A549 (cell line): ENCODE measurements around the gene IGSF9B. TPM values are rescaled to one million over a fixed set of nuclear protein-coding genes. Genes with fewer than 3 reads are reported as not detected.

Source experiments
- ATAC-seq, 2 experiments: fragments of 200-7000 bp in 1 of 2; fragments of >200 bp in 1 of 2; cut with Nextera tagmentation in 1 of 2; cut with Tn5 transposase in 1 of 2; 3 replicates each; pipeline versions ENCODE4 v1.8.0 to v1.9.1; 2018 to 2020; ENCODE audit warnings: mild to moderate bottlenecking in 1 of 2, moderate library complexity in 1 of 2
- CTCF ChIA-PET: fragments of 300-600 bp; sonication (Branson Sonifier 250); formaldehyde crosslinking; extraction: SDS; loops from one replicate; lab custom pipeline; 2021; ENCODE audit warnings: antibody characterized with exemption, inconsistent platforms; lab: Yijun Ruan, JAX
- POLR2A ChIA-PET: fragments of 350-600 bp; formaldehyde crosslinking; extraction: SDS; loops from one replicate; lab custom pipeline; 2021; ENCODE audit warnings: antibody characterized with exemption, inconsistent platforms; lab: Yijun Ruan, JAX
- DNase-seq, 2 experiments: peaks; one replicate each; pipeline versions ENCODE4 v3.0.0 to v3.0.0-alpha.2; 2011 to 2016; ENCODE audit warnings: low read depth in 1 of 2, low spot score in 1 of 2
- FAIRE-seq: peaks from 2 replicates; lab custom pipeline; 2011; peaks lifted over from hg19 to GRCh38; lab: Jason Lieb, UNC
- H3K27ac ChIP-seq, 2 experiments: fragments of >200 bp; sonication (Bioruptor Twin); formaldehyde crosslinking; 3 replicates each; pipeline ENCODE4 v1.5.1; 2016 to 2017
- H3K4me1 ChIP-seq: fragments of >200 bp; sonication (Bioruptor Twin); formaldehyde crosslinking; 3 replicates; pipeline ENCODE4 v1.6.1; 2016
- H3K4me2 ChIP-seq: fragments of >200 bp; sonication (Bioruptor Twin); formaldehyde crosslinking; 3 replicates; pipeline ENCODE4 v1.6.1; 2016
- H3K4me3 ChIP-seq: fragments of >200 bp; sonication (Bioruptor Twin); formaldehyde crosslinking; 3 replicates; pipeline ENCODE4 v1.5.1; 2016
- H3K9me3 ChIP-seq: fragments of >200 bp; sonication (Bioruptor Twin); formaldehyde crosslinking; 3 replicates; pipeline ENCODE4 v1.6.1; 2016
- EHMT2 ChIP-seq: fragments of 200-600 bp; sonication (generic); IDR thresholded peaks from 2 replicates; pipeline ENCODE4 v1.6.1; 2016; ENCODE audit warnings: antibody characterized with exemption, low read depth, mild to moderate bottlenecking, moderate library complexity
- FOSL2 ChIP-seq, 2 experiments: fragments of 450-650 bp in 1 of 2; fragments of >200 bp in 1 of 2; sonication (Bioruptor Twin) in 1 of 2; formaldehyde crosslinking; IDR thresholded peaks; 2 replicates each; pipeline versions ENCODE4 v1.5.0 to v1.6.1; 2016 to 2020; ENCODE audit warnings: mild to moderate bottlenecking in 1 of 2, moderate library complexity in 1 of 2
- GATA3 ChIP-seq: IDR thresholded peaks from 2 replicates; pipeline ENCODE4 v1.6.1; 2012; ENCODE audit warnings: borderline replicate concordance
- MAZ ChIP-seq: fragments of 150-350 bp; IDR thresholded peaks from 2 replicates; pipeline ENCODE4 v1.6.1; 2014; ENCODE audit warnings: antibody characterized with exemption, low read depth, low read length, borderline replicate concordance
- NPAS2 ChIP-seq: fragments of 250-450 bp; sonication (Bioruptor Pico); IDR thresholded peaks from 2 replicates; pipeline ENCODE4 v1.8.0; 2022; ENCODE audit warnings: mild to moderate bottlenecking, moderate library complexity, borderline replicate concordance
- PHF8 ChIP-seq: fragments of 200-600 bp; sonication (generic); IDR thresholded peaks from 2 replicates; pipeline ENCODE4 v1.6.1; 2016; ENCODE audit warnings: low read depth, mild to moderate bottlenecking, antibody characterized with exemption, moderate library complexity, borderline replicate concordance
- RAD21 ChIP-seq, 2 experiments: fragments of >200 bp in 1 of 2; sonication (Bioruptor Twin) in 1 of 2; formaldehyde crosslinking in 1 of 2; IDR thresholded peaks in 1 of 2; conservative IDR thresholded peaks in 1 of 2; 2 replicates in 1 of 2; 3 replicates in 1 of 2; pipeline ENCODE4 v1.6.1; 2012 to 2018; ENCODE audit warnings: inconsistent platforms in 1 of 2
- RNF2 ChIP-seq: fragments of 200-600 bp; sonication (generic); IDR thresholded peaks from 2 replicates; pipeline ENCODE4 v1.6.1; 2016; ENCODE audit warnings: low read depth, mild to moderate bottlenecking, antibody characterized with exemption, moderate library complexity, borderline replicate concordance
- SMC3 ChIP-seq: fragments of >200 bp; sonication (Bioruptor Twin); formaldehyde crosslinking; IDR thresholded peaks from 3 replicates; pipeline ENCODE4 v1.6.1; 2018; ENCODE audit warnings: inconsistent platforms
- ZSCAN20 ChIP-seq: fragments of 250-450 bp; sonication (Bioruptor Pico); IDR thresholded peaks from 2 replicates; pipeline ENCODE4 v1.8.0; 2022; ENCODE audit warnings: mild to moderate bottlenecking, moderate library complexity
- WGBS: methylation state at CpG from one replicate; pipeline ENCODE4 v1.1.6; 2017; ENCODE audit errors: missing lambda C conversion rate; 5-methylcytosine and 5-hydroxymethylcytosine counted together
- polyA plus RNA-seq, 4 experiments: library from polyadenylated mRNA; depleted of rRNA in 3 of 4; stranded (reverse); fragments of >200 nt; fragmentation: RNase III in 1 of 4; extraction: RNeasy Plus Mini Kit Qiagen cat#74134 plus additional on column Dnase treatment in 1 of 4; gene quantifications; 2 replicates in 3 of 4; 3 replicates in 1 of 4; pipeline ENCODE4 v1.2.3, GENCODE V29; 2011 to 2017
- TF ChIP-seq, protein P1 (sequence below): fragments of 200-600 bp; sonication (generic); IDR thresholded peaks from 2 replicates; pipeline ENCODE4 v1.6.1; 2016; ENCODE audit warnings: antibody characterized with exemption, mild to moderate bottlenecking, moderate library complexity
- TF ChIP-seq, protein P2 (sequence below): fragments of >200 bp; sonication (Bioruptor Twin); formaldehyde crosslinking; IDR thresholded peaks from 3 replicates; pipeline ENCODE4 v1.5.1; 2016
- TF ChIP-seq, protein P3 (sequence below): fragments of 450-650 bp; IDR thresholded peaks from 2 replicates; pipeline ENCODE4 v1.6.1; 2014; ENCODE audit warnings: antibody characterized with exemption

IGSF9B gene
- polyA plus RNA-seq, 2 of the 4 experiments (the other 2 are of a cell fraction) = 0.41 to 0.61 TPM

DNA sequence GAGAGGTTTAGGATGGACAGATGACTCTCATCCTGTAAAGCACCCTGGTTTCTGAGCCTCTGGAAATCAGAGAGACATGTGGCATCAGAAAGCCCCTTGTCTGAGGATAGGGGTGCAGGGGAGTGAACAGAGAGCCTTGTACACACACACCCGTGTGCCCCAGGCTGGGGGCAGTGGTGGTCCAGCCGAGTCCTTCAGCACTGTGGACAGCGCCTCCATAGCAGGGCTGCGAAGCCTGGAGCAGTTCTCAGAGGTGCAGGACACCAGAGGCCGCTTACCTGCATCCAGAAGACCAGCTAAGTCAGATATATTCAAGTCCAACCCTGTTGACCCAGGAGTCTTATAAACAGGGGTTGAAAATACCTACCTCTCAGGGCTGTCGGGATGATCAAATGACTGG is 11.5 kb upstream of the IGSF9B start:
- ChIA-PET CTCF (no interaction called here), POLR2A (no interaction called here)
- ATAC-seq = no peak
- WGBS = no CpG with 5 or more reads among the region's 6 CpGs
- no peaks in the 10 kb centered on the region for H3K9me3 ChIP-seq
- no peak for FAIRE-seq
- DNase-seq = no peak
- no peaks in the 10 kb centered on the region; the same call in 2 of the 3 replicates for H3K4me1 ChIP-seq
- H3K4me3 ChIP-seq = no peak overlapping the region
- no peak overlapping the region for H3K27ac ChIP-seq
- H3K4me2 ChIP-seq = no peak overlapping the region
- TF ChIP-seq EHMT2 = no peak
- TF ChIP-seq, protein P1, sequence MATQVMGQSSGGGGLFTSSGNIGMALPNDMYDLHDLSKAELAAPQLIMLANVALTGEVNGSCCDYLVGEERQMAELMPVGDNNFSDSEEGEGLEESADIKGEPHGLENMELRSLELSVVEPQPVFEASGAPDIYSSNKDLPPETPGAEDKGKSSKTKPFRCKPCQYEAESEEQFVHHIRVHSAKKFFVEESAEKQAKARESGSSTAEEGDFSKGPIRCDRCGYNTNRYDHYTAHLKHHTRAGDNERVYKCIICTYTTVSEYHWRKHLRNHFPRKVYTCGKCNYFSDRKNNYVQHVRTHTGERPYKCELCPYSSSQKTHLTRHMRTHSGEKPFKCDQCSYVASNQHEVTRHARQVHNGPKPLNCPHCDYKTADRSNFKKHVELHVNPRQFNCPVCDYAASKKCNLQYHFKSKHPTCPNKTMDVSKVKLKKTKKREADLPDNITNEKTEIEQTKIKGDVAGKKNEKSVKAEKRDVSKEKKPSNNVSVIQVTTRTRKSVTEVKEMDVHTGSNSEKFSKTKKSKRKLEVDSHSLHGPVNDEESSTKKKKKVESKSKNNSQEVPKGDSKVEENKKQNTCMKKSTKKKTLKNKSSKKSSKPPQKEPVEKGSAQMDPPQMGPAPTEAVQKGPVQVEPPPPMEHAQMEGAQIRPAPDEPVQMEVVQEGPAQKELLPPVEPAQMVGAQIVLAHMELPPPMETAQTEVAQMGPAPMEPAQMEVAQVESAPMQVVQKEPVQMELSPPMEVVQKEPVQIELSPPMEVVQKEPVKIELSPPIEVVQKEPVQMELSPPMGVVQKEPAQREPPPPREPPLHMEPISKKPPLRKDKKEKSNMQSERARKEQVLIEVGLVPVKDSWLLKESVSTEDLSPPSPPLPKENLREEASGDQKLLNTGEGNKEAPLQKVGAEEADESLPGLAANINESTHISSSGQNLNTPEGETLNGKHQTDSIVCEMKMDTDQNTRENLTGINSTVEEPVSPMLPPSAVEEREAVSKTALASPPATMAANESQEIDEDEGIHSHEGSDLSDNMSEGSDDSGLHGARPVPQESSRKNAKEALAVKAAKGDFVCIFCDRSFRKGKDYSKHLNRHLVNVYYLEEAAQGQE = peak; percentile 80

DNA sequence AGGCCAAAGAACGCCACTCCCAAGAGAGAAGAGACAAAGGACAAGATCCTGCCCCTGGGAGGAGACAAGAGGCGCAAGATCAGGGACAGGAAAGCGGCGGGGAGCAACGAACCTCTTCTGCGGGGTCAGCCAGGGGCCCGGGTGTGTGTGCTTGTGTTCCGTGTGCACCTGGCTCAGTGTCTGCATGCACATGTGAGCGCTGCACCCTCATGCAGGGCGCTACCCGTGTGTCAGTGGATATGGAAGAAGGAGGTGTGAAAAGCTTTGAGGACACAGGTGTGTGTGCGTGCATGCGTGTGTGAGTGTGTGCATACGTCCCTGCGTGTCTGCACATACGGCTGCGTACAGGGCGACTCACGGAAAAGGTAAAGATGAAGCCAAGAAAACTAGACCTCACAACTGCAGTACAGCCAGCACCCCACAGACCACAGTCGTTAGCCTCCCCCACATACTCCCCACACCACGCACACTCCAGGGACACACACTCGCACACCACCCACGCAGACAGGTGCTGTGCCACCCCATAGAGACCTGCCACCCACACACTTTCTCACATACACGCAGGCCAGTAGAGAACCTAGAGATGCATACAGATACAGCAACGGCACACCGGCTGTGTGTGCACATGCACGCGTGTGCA is 11.0 kb upstream of the IGSF9B start:
- no peaks in the 10 kb centered on the region; the same call in 2 of the 3 replicates for H3K4me1 ChIP-seq
- no peak for ATAC-seq
- no peak for FAIRE-seq
- no peak for TF ChIP-seq PHF8
- TF ChIP-seq, protein P2, sequence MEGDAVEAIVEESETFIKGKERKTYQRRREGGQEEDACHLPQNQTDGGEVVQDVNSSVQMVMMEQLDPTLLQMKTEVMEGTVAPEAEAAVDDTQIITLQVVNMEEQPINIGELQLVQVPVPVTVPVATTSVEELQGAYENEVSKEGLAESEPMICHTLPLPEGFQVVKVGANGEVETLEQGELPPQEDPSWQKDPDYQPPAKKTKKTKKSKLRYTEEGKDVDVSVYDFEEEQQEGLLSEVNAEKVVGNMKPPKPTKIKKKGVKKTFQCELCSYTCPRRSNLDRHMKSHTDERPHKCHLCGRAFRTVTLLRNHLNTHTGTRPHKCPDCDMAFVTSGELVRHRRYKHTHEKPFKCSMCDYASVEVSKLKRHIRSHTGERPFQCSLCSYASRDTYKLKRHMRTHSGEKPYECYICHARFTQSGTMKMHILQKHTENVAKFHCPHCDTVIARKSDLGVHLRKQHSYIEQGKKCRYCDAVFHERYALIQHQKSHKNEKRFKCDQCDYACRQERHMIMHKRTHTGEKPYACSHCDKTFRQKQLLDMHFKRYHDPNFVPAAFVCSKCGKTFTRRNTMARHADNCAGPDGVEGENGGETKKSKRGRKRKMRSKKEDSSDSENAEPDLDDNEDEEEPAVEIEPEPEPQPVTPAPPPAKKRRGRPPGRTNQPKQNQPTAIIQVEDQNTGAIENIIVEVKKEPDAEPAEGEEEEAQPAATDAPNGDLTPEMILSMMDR = no peak
- no peak for TF ChIP-seq ZSCAN20 (CRISPR knock-in tag)
- no peak for TF ChIP-seq RAD21 (conservative IDR thresholded peaks at IDR 0.05 in 1 of 2, IDR thresholded peaks at IDR 0.05 in 1 of 2)
- no peak for TF ChIP-seq MAZ
- TF ChIP-seq NPAS2 (CRISPR knock-in tag) = no peak
- TF ChIP-seq, protein P3, sequence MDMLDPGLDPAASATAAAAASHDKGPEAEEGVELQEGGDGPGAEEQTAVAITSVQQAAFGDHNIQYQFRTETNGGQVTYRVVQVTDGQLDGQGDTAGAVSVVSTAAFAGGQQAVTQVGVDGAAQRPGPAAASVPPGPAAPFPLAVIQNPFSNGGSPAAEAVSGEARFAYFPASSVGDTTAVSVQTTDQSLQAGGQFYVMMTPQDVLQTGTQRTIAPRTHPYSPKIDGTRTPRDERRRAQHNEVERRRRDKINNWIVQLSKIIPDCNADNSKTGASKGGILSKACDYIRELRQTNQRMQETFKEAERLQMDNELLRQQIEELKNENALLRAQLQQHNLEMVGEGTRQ = no peak
- no peak for TF ChIP-seq GATA3
- TF ChIP-seq FOSL2 (IDR thresholded peaks at IDR 0.05) = no peak
- TF ChIP-seq FOSL2 (CRISPR knock-in tag; IDR thresholded peaks at IDR 0.05) = no peak
- no peak for TF ChIP-seq SMC3
- no peak for TF ChIP-seq RNF2
- no peaks in the 10 kb centered on the region for H3K9me3 ChIP-seq
- no peak overlapping the region for H3K27ac ChIP-seq
- ChIA-PET CTCF (no interaction called here), POLR2A (no interaction called here)
- H3K4me3 ChIP-seq = no peak overlapping the region
- DNase-seq = no peak
- 0 out of 3 replicates have a peak overlapping the region, but pooled peaks have one; percentile 33 for H3K4me2 ChIP-seq
- WGBS = 57% methylated on average over 20 of the region's 28 CpGs
